PFSK-1 (cell line): Measurements from ENCODE around the gene AZI2.

Source experiments
- POLR2AphosphoS5 ChIP-seq: IDR thresholded peaks from 2 replicates; pipeline ENCODE4 v1.6.1; 2012; ENCODE audit warnings: low read depth, mild to moderate bottlenecking, control low read depth, low read length, moderate library complexity
- SIN3A ChIP-seq: IDR thresholded peaks from 2 replicates; pipeline ENCODE4 v1.6.1; 2012; ENCODE audit warnings: mild to moderate bottlenecking, low read length, moderate library complexity, borderline replicate concordance; ENCODE audit not compliant: insufficient read depth

DNA sequence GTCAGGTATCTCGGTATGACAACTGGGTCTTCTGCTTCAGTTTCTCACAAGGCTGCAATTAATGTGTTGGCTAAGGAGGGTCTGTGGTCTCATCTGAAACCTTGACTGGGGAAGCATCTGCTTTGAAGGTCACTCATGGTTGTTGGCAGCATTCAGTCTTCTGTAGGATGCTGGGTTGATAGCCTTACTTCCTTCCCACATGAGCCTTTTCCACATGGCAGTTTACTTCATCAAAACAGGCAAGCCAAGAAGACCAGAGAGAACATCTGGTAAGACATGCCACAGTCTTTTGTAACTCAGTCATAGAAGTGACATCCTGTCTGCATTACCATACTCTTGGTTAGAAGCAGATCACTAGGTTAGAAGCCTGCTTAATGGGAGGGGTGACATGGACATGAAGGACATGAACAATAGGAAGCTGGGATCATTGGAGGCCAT, 57.7 kb downstream of the AZI2 start:
- TF ChIP-seq SIN3A (no peak), POLR2AphosphoS5 (no peak)
